ENCODE data around the gene METTL9.

METTL9 gene

DNA sequence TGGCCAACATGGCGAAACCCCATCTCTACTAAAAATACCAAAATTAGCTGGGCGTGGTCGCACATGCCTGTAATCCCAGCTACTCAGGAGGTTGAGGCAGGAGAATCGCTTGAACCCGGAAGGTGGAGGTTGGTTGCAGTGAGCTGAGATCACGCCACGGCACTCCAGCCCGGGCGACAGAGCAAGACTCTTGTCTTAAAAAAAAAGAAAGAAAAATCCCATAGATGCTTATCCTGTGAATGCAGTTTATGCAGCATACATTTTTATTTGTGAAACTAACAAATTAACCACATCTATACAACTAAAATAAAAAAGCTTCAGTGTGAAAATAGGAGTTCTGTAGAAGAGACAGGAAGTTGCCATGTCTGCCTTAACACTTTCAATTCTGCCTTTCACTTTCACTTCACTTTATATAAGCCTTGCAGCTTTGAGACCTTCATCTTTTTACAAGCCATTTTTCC lies 45.9 kb downstream of the METTL9 start:
- CTCF ChIA-PET = interaction anchor here (0.6 to 1.9 kb wide), 3 partner anchors 12 to 61 kb away, joined by 4 to 14 read pairs (median 4); no protein-coding TSS in a partner anchor
- no peak overlapping the region for H3K4me3 ChIP-seq (ENCODE audit: low read depth, low read length)
- POLR2A ChIA-PET = no interaction called here
- no peaks in the 10 kb centered on the region for H3K4me1 ChIP-seq (ENCODE audit: control insufficient read depth, insufficient read depth, low read length)
- TF ChIP-seq ZBTB17 (tag by site-specific recombination; IDR thresholded peaks at IDR 0.05) (no peak), PRDM1 (tag by site-specific recombination; IDR thresholded peaks at IDR 0.05) (peak; percentile 85)
- no peak overlapping the region for H3K27ac ChIP-seq (ENCODE audit: extremely low read depth, low read depth, low read length)
- no peaks in the 10 kb centered on the region for H3K9me3 ChIP-seq (ENCODE audit: control insufficient read depth, insufficient read depth, low read depth, low read length)
- H3K36me3 ChIP-seq (ENCODE audit: control insufficient read depth in 2 of 2, insufficient read depth in 1 of 2, low read length in 2 of 2) = peaks cover 0 to 5% of the 10 kb centered on the region in 2 experiments; a peak in 1 of 3 replicates

DNA sequence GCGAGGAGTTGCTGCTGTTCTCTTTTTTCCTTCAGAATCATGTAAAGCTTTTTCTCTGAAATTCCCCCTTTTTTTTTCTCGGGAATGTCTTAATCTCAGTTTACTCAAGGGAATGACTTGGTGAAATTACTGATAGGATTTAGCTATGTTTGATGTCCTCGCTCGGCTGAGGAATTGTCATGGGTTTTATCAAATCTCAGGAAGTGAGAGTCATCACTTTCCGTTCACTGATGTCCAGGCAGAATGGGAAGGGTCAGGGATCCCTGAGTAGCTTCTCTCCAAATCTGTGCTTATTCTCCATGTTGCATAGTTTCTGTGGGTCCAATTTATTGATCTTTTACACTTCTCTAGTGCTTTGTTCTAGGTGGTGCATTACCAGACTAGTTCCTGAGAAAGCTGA lies 46.7 kb downstream of the METTL9 start:
- H3K27ac ChIP-seq (ENCODE audit: extremely low read depth, low read depth, low read length) = no peak overlapping the region
- H3K36me3 ChIP-seq (ENCODE audit: control insufficient read depth in 2 of 2, insufficient read depth in 1 of 2, low read length in 2 of 2) = peaks cover 0 to 5% of the 10 kb centered on the region in 2 experiments; a peak in 1 of 3 replicates
- H3K9me3 ChIP-seq (ENCODE audit: control insufficient read depth, insufficient read depth, low read depth, low read length) = no peaks in the 10 kb centered on the region
- H3K4me3 ChIP-seq (ENCODE audit: low read depth, low read length) = no peak overlapping the region
- CTCF ChIA-PET = interaction anchor here (0.5 to 1.9 kb wide), 3 partner anchors 11 to 62 kb away, joined by 3 to 14 read pairs (median 4); no protein-coding TSS in a partner anchor
- no peaks in the 10 kb centered on the region for H3K4me1 ChIP-seq (ENCODE audit: control insufficient read depth, insufficient read depth, low read length)
- POLR2A ChIA-PET = no interaction called here
- no peak for TF ChIP-seq ZNF561 (tag by site-specific recombination; IDR thresholded peaks at IDR 0.05; ENCODE audit: borderline replicate concordance)
- TF ChIP-seq ZBTB21 (tag by site-specific recombination; IDR thresholded peaks at IDR 0.05) = no peak
- TF ChIP-seq ZNF596 (tag by site-specific recombination; IDR thresholded peaks at IDR 0.05) = no peak

DNA sequence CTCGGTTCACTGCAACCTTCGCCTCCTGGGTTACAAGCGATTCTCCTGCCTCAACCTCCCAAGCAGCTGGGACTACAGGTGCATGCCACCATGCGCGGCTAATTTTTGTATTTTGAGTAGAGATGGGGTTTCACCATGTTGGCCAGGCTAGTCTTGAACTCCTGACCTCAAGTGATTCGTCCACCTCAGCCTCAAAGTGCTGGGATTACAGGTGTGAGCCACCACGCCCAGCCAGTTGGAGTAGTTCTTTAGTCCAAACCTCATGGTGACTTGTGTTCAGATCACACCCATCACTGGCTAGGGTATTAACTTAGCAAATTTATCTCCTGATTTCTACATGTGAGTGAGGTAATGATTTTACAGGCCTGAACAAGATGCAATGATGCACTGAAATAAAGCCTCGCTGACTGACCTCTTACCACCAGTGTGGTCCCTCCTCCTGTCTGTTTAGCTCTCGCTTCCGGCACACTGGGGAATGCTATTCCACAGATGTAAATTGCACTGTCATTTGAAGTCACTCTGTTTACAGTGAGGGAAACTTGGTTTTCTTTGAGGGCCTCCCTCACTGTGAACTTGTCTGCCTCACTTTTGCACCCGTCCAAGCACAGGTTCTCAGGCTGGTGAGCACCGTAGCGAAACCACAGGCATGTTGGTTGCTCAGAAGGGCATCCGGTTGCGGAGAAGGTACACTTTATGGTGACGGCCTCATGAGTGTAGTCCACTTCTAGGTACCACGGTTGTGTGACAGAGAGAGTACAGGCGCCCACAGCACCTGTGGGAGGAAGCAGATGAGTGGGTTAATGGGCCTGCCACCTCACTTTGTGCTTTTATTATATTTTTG lies 47.6 kb downstream of the METTL9 start:
- H3K9me3 ChIP-seq (ENCODE audit: control insufficient read depth, insufficient read depth, low read depth, low read length) = no peaks in the 10 kb centered on the region
- TF ChIP-seq ZNF747 (tag by site-specific recombination; IDR thresholded peaks at IDR 0.05) (no peak), EGR2 (tag by site-specific recombination; IDR thresholded peaks at IDR 0.05; ENCODE audit: low read depth) (0 out of 2 replicates have a peak, but pooled peaks have one; percentile 8), ZNF768 (tag by site-specific recombination; IDR thresholded peaks at IDR 0.05) (no peak), KLF1 (tag by site-specific recombination; IDR thresholded peaks at IDR 0.05) (no peak)
- no peak overlapping the region for H3K27ac ChIP-seq (ENCODE audit: extremely low read depth, low read depth, low read length)
- H3K4me1 ChIP-seq (ENCODE audit: control insufficient read depth, insufficient read depth, low read length) = no peaks in the 10 kb centered on the region
- ChIA-PET CTCF (interaction anchor here (1.9 to 2.3 kb wide), 2 partner anchors 10 kb away, joined by 10 to 14 read pairs; no protein-coding TSS in a partner anchor), POLR2A (no interaction called here)
- peaks cover 0 to 5% of the 10 kb centered on the region in 2 experiments; a peak in 1 of 3 replicates for H3K36me3 ChIP-seq (ENCODE audit: control insufficient read depth in 2 of 2, insufficient read depth in 1 of 2, low read length in 2 of 2)
- H3K4me3 ChIP-seq (ENCODE audit: low read depth, low read length) = no peak overlapping the region

DNA sequence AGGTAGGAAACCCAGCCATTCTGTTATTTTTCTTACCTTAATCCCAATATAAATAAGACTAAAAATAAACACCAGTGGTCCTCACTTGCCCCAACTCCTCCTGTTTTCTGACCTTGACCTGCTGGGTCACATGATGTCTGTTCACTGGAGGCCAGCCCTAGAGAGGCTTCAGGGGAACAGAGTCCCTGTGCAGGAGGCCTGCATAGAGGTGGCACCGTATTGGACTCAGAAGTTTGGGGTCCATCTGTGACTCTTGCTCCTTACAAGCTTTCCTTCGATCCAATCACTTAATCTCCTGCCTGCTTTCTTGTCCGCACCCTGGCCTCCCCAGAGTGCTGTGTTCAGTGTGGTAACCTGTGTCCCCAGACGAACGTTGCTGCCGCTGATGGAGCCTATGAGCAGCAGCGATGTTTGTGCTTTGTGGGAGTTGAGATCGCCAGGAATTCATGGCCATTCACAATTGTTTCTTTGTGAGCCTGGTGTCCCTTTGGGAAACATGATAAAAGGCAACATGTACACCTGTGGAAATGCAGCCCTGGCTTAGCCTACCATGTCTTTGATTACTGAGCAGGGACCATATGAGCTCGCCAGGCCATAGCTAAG lies 48.3 kb downstream of the METTL9 start:
- ChIA-PET CTCF (interaction anchor here (0.5 to 2.3 kb wide), 2 partner anchors 10 to 46 kb away, joined by 5 to 10 read pairs; no protein-coding TSS in a partner anchor), POLR2A (no interaction called here)
- no peak overlapping the region for H3K27ac ChIP-seq (ENCODE audit: extremely low read depth, low read depth, low read length)
- H3K36me3 ChIP-seq (ENCODE audit: control insufficient read depth in 2 of 2, insufficient read depth in 1 of 2, low read length in 2 of 2) = peaks cover 0 to 5% of the 10 kb centered on the region in 2 experiments; a peak in 1 of 3 replicates
- H3K4me3 ChIP-seq (ENCODE audit: low read depth, low read length) = no peak overlapping the region
- no peaks in the 10 kb centered on the region for H3K9me3 ChIP-seq (ENCODE audit: control insufficient read depth, insufficient read depth, low read depth, low read length)
- no peaks in the 10 kb centered on the region for H3K4me1 ChIP-seq (ENCODE audit: control insufficient read depth, insufficient read depth, low read length)
- no peak for TF ChIP-seq ZNF335 (tag by site-specific recombination; conservative IDR thresholded peaks at IDR 0.05)
- no peak for TF ChIP-seq ZNF266 (tag by site-specific recombination; IDR thresholded peaks at IDR 0.05; ENCODE audit: low read depth)
- TF ChIP-seq ZNF324 (tag by site-specific recombination; IDR thresholded peaks at IDR 0.05) = no peak
- no peak for TF ChIP-seq ZNF157 (tag by site-specific recombination; IDR thresholded peaks at IDR 0.05)
- no peak for TF ChIP-seq WT1 (tag by site-specific recombination; IDR thresholded peaks at IDR 0.05)
- TF ChIP-seq ZNF112 (tag by site-specific recombination; IDR thresholded peaks at IDR 0.05) = no peak
- TF ChIP-seq, protein P1, sequence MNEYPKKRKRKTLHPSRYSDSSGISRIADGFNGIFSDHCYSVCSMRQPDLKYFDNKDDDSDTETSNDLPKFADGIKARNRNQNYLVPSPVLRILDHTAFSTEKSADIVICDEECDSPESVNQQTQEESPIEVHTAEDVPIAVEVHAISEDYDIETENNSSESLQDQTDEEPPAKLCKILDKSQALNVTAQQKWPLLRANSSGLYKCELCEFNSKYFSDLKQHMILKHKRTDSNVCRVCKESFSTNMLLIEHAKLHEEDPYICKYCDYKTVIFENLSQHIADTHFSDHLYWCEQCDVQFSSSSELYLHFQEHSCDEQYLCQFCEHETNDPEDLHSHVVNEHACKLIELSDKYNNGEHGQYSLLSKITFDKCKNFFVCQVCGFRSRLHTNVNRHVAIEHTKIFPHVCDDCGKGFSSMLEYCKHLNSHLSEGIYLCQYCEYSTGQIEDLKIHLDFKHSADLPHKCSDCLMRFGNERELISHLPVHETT (tag by site-specific recombination; IDR thresholded peaks at IDR 0.05) = no peak
- TF ChIP-seq ZBTB7A (tag by site-specific recombination; IDR thresholded peaks at IDR 0.05; ENCODE audit: low read depth) = no peak
- no peak for TF ChIP-seq ZNF146 (tag by site-specific recombination; IDR thresholded peaks at IDR 0.05)
- no peak for TF ChIP-seq ZNF354C (tag by site-specific recombination; IDR thresholded peaks at IDR 0.05; ENCODE audit: borderline replicate concordance, low read depth)
- no peak for TF ChIP-seq ZNF777 (tag by site-specific recombination; IDR thresholded peaks at IDR 0.05; ENCODE audit: borderline replicate concordance)
- TF ChIP-seq, protein P2, sequence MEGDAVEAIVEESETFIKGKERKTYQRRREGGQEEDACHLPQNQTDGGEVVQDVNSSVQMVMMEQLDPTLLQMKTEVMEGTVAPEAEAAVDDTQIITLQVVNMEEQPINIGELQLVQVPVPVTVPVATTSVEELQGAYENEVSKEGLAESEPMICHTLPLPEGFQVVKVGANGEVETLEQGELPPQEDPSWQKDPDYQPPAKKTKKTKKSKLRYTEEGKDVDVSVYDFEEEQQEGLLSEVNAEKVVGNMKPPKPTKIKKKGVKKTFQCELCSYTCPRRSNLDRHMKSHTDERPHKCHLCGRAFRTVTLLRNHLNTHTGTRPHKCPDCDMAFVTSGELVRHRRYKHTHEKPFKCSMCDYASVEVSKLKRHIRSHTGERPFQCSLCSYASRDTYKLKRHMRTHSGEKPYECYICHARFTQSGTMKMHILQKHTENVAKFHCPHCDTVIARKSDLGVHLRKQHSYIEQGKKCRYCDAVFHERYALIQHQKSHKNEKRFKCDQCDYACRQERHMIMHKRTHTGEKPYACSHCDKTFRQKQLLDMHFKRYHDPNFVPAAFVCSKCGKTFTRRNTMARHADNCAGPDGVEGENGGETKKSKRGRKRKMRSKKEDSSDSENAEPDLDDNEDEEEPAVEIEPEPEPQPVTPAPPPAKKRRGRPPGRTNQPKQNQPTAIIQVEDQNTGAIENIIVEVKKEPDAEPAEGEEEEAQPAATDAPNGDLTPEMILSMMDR (tag by site-specific recombination; IDR thresholded peaks at IDR 0.05) = no peak
- TF ChIP-seq ZNF830 (tag by site-specific recombination; IDR thresholded peaks at IDR 0.05; ENCODE audit: low read depth) = no peak
- no peak for TF ChIP-seq GLIS1 (tag by site-specific recombination; IDR thresholded peaks at IDR 0.05)
- TF ChIP-seq BCL11A (tag by site-specific recombination; IDR thresholded peaks at IDR 0.05; ENCODE audit: low read depth) = no peak
- no peak for TF ChIP-seq SP7 (tag by site-specific recombination; IDR thresholded peaks at IDR 0.05)
